ENCODE data around the gene ACADVL.

Gene ACADVL

GRCh38 chr17:7184091-7184488 lies 35.6 kb upstream of the ACADVL start:
- TF ChIP-seq GATA3 (IDR thresholded peaks at IDR 0.05; ENCODE audit: low read depth, low read length) (no peak), GATA2 (IDR thresholded peaks at IDR 0.05; ENCODE audit: low read depth, low read length) (no peak)

GRCh38 chr17:7184647-7185046 lies 35.1 kb upstream of the ACADVL start:
- no peak for TF ChIP-seq GATA2 (IDR thresholded peaks at IDR 0.05; ENCODE audit: low read depth, low read length)
- no peak for TF ChIP-seq GATA3 (IDR thresholded peaks at IDR 0.05; ENCODE audit: low read depth, low read length)

GRCh38 chr17:7186241-7186640 lies 33.5 kb upstream of the ACADVL start:
- TF ChIP-seq GATA2 (IDR thresholded peaks at IDR 0.05; ENCODE audit: low read depth, low read length) = no peak
- no peak for TF ChIP-seq GATA3 (IDR thresholded peaks at IDR 0.05; ENCODE audit: low read depth, low read length)

GRCh38 chr17:7190276-7190917 lies 29.3 kb upstream of the ACADVL start:
- TF ChIP-seq GATA3 (IDR thresholded peaks at IDR 0.05; ENCODE audit: low read depth, low read length) (no peak), GATA2 (IDR thresholded peaks at IDR 0.05; ENCODE audit: low read depth, low read length) (no peak)

GRCh38 chr17:7191069-7191468 lies 28.7 kb upstream of the ACADVL start:
- TF ChIP-seq GATA2 (IDR thresholded peaks at IDR 0.05; ENCODE audit: low read depth, low read length) (no peak), GATA3 (IDR thresholded peaks at IDR 0.05; ENCODE audit: low read depth, low read length) (no peak)

- TF ChIP-seq GATA2 (IDR thresholded peaks at IDR 0.05; ENCODE audit: low read depth, low read length) (no peak), GATA3 (IDR thresholded peaks at IDR 0.05; ENCODE audit: low read depth, low read length) (no peak)
Measured at GRCh38 chr17:7191571-7192270, 28.0 kb upstream of the ACADVL start.

GRCh38 chr17:7192271-7192937 lies 27.3 kb upstream of the ACADVL start:
- no peak for TF ChIP-seq GATA3 (IDR thresholded peaks at IDR 0.05; ENCODE audit: low read depth, low read length)
- no peak for TF ChIP-seq GATA2 (IDR thresholded peaks at IDR 0.05; ENCODE audit: low read depth, low read length)

GRCh38 chr17:7195971-7196370 lies 23.8 kb upstream of the ACADVL start:
- TF ChIP-seq GATA3 (IDR thresholded peaks at IDR 0.05; ENCODE audit: low read depth, low read length) = no peak
- no peak for TF ChIP-seq GATA2 (IDR thresholded peaks at IDR 0.05; ENCODE audit: low read depth, low read length)

GRCh38 chr17:7196651-7197401 lies 22.9 kb upstream of the ACADVL start:
- no peak for TF ChIP-seq GATA3 (IDR thresholded peaks at IDR 0.05; ENCODE audit: low read depth, low read length)
- no peak for TF ChIP-seq GATA2 (IDR thresholded peaks at IDR 0.05; ENCODE audit: low read depth, low read length)

GRCh38 chr17:7203391-7203790 lies 16.3 kb upstream of the ACADVL start:
- TF ChIP-seq GATA3 (IDR thresholded peaks at IDR 0.05; ENCODE audit: low read depth, low read length) (no peak), GATA2 (IDR thresholded peaks at IDR 0.05; ENCODE audit: low read depth, low read length) (no peak)

- TF ChIP-seq GATA3 (IDR thresholded peaks at IDR 0.05; ENCODE audit: low read depth, low read length) (no peak), GATA2 (IDR thresholded peaks at IDR 0.05; ENCODE audit: low read depth, low read length) (no peak)
Measured at GRCh38 chr17:7204336-7204735, 15.4 kb upstream of the ACADVL start.

- TF ChIP-seq GATA2 (IDR thresholded peaks at IDR 0.05; ENCODE audit: low read depth, low read length) = peak; percentile 64
- no peak for TF ChIP-seq GATA3 (IDR thresholded peaks at IDR 0.05; ENCODE audit: low read depth, low read length)
Measured at GRCh38 chr17:7204828-7205461, 14.8 kb upstream of the ACADVL start.

- no peak for TF ChIP-seq GATA2 (IDR thresholded peaks at IDR 0.05; ENCODE audit: low read depth, low read length)
- no peak for TF ChIP-seq GATA3 (IDR thresholded peaks at IDR 0.05; ENCODE audit: low read depth, low read length)
Measured at GRCh38 chr17:7205561-7205960, 14.2 kb upstream of the ACADVL start.

Measured in SH-SY5Y (cell line).